KMS-11 (cell line): ENCODE measurements around the gene NUS1.
"Not testable (repeated sequence)": the region's sequence is repeated elsewhere in the genome, so short reads cannot be mapped to it uniquely, and the experiment has no call there.

Experiments used
- H2AFZ ChIP-seq: fragments of 200-600 bp; sonication (generic); 2 replicates; pipeline ENCODE4 v1.6.1; 2016; ENCODE audit warnings: antibody characterized with exemption, mixed run types, low read depth
- H3K27ac ChIP-seq: fragments of 200-600 bp; sonication (generic); 2 replicates; pipeline ENCODE4 v1.6.1; 2016; ENCODE audit warnings: mild to moderate bottlenecking, mixed run types
- H3K27me3 ChIP-seq: fragments of 200-600 bp; sonication (generic); 2 replicates; pipeline ENCODE4 v1.6.1; 2017; ENCODE audit warnings: mild to moderate bottlenecking, low read depth, mixed run types, moderate library complexity; ENCODE audit not compliant: insufficient read depth
- H3K36me3 ChIP-seq: fragments of 200-600 bp; sonication (generic); 2 replicates; pipeline ENCODE4 v1.6.1; 2017; ENCODE audit warnings: mild to moderate bottlenecking, mixed run types; ENCODE audit not compliant: insufficient read depth
- H3K4me1 ChIP-seq: fragments of 200-600 bp; sonication (generic); 2 replicates; pipeline ENCODE4 v1.6.1; 2016; ENCODE audit warnings: mild to moderate bottlenecking, low read depth, mixed run types; ENCODE audit not compliant: poor library complexity, severe bottlenecking
- H3K4me2 ChIP-seq: fragments of 200-600 bp; sonication (generic); 2 replicates; pipeline ENCODE4 v1.7.0; 2016; ENCODE audit warnings: mild to moderate bottlenecking, mixed run types
- H3K4me3 ChIP-seq: fragments of 200-600 bp; sonication (generic); IDR thresholded peaks from 2 replicates; pipeline ENCODE4 v1.6.1; 2017; ENCODE audit warnings: low read depth, low read length, mixed read lengths; ENCODE audit not compliant: insufficient read depth
- H3K79me2 ChIP-seq: fragments of 200-600 bp; sonication (generic); 2 replicates; pipeline ENCODE4 v1.6.1; 2016; ENCODE audit warnings: low read depth, mixed run types; ENCODE audit not compliant: insufficient read depth
- H3K9ac ChIP-seq: fragments of 200-600 bp; sonication (generic); 2 replicates; pipeline ENCODE4 v1.6.1; 2016; ENCODE audit warnings: mild to moderate bottlenecking, mixed run types
- H4K20me1 ChIP-seq: fragments of 200-600 bp; sonication (generic); 2 replicates; pipeline ENCODE4 v1.6.1; 2016; ENCODE audit warnings: mild to moderate bottlenecking, mixed run types; ENCODE audit not compliant: insufficient read depth
- TF ChIP-seq, protein P1 (sequence below): fragments of 200-600 bp; sonication (generic); conservative IDR thresholded peaks from 2 replicates; pipeline ENCODE4 v1.6.1; 2017; ENCODE audit warnings: low read depth, mild to moderate bottlenecking, antibody characterized with exemption, low read length, moderate library complexity, mixed read lengths

Gene NUS1

GRCh38 chr6:117668736-117669135 lies 6.5 kb upstream of the NUS1 start:
- H3K9ac ChIP-seq = no peak overlapping the region
- H3K36me3 ChIP-seq = no peaks in the 10 kb centered on the region
- H3K4me1 ChIP-seq = no peaks in the 10 kb centered on the region
- H3K27me3 ChIP-seq = no peaks in the 10 kb centered on the region
- H3K4me3 ChIP-seq = no peak overlapping the region
- no peaks in the 10 kb centered on the region for H3K79me2 ChIP-seq
- TF ChIP-seq, protein P1, sequence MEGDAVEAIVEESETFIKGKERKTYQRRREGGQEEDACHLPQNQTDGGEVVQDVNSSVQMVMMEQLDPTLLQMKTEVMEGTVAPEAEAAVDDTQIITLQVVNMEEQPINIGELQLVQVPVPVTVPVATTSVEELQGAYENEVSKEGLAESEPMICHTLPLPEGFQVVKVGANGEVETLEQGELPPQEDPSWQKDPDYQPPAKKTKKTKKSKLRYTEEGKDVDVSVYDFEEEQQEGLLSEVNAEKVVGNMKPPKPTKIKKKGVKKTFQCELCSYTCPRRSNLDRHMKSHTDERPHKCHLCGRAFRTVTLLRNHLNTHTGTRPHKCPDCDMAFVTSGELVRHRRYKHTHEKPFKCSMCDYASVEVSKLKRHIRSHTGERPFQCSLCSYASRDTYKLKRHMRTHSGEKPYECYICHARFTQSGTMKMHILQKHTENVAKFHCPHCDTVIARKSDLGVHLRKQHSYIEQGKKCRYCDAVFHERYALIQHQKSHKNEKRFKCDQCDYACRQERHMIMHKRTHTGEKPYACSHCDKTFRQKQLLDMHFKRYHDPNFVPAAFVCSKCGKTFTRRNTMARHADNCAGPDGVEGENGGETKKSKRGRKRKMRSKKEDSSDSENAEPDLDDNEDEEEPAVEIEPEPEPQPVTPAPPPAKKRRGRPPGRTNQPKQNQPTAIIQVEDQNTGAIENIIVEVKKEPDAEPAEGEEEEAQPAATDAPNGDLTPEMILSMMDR = no peak
- no peak overlapping the region for H3K27ac ChIP-seq
- no peak overlapping the region for H3K4me2 ChIP-seq
- no peaks in the 10 kb centered on the region for H4K20me1 ChIP-seq
- H2AFZ ChIP-seq = no peak overlapping the region

- no peak overlapping the region for H3K27ac ChIP-seq
- H3K79me2 ChIP-seq = peaks cover 36% of the 10 kb centered on the region
- no peak overlapping the region for H3K4me3 ChIP-seq
- peak overlapping the region; percentile 85 for H2AFZ ChIP-seq
- no peaks in the 10 kb centered on the region for H3K36me3 ChIP-seq
- peaks cover 18% of the 10 kb centered on the region for H3K4me1 ChIP-seq
- H3K4me2 ChIP-seq = peak overlapping the region; percentile 76
- no peaks in the 10 kb centered on the region for H3K27me3 ChIP-seq
- peak overlapping the region; percentile 66; the same call in 1 of the 2 replicates for H3K9ac ChIP-seq
- TF ChIP-seq, protein P1 = no peak
- 0 out of 2 replicates have a peak, but pooled peaks cover 6% of the 10 kb centered on the region for H4K20me1 ChIP-seq
Observed at GRCh38 chr6:117674503-117674902, 766 bp upstream of the NUS1 start.

- not testable (repeated sequence) for H2AFZ ChIP-seq, H3K4me3 ChIP-seq, H3K27me3 ChIP-seq, H3K36me3 ChIP-seq, H3K27ac ChIP-seq, H4K20me1 ChIP-seq
- peaks cover 18% of the 10 kb centered on the region for H3K4me1 ChIP-seq
- peak overlapping the region; percentile 66 for H3K9ac ChIP-seq
- H3K79me2 ChIP-seq = peaks cover 48% of the 10 kb centered on the region
- H3K4me2 ChIP-seq = peak overlapping the region; percentile 54; the same call in 1 of the 2 replicates
Observed at GRCh38 chr6:117675658-117676301, 511 bp downstream of the NUS1 start.

DNA sequence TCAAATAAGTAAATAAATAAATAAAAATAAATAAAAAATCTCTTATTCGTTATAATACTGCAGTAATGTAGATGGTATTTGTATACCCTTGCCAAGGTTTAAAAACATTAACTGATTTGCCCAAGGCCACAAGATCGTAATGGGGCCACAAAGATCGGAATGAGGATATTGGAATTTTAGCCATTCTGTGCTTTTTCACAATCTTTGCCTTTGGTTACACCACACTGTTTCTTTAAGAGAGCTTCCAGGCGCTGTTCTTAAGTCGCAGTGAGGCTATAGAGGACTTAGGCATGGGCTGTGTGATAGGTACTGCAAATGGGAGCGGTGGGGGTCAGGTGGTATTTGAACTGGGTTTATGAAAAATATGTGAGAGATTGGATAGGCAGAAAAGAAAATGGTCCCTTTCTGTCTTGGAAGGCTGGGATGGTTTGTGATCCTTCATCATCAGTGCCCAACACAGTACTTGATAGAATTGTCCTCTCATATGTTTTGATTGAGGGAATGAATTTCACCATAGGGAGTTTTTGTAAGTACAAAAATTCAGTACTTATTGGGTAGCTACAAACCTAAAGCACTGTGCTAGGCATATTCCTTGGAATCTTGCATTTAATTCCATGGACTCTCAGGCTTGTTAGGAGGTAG lies 1.4 kb downstream of the NUS1 start:
- Histone ChIP-seq H3K36me3 (no peaks in the 10 kb centered on the region), H3K4me1 (peaks cover 18% of the 10 kb centered on the region)
- TF ChIP-seq, protein P1 = no peak

More for the DNA sequence above, 1.4 kb downstream of the NUS1 start:
- H3K4me2 ChIP-seq = peak overlapping the region; percentile 31
- no peak overlapping the region for H3K27ac ChIP-seq
- H3K27me3 ChIP-seq = no peaks in the 10 kb centered on the region
- no peak overlapping the region for H3K4me3 ChIP-seq
- no peak overlapping the region for H2AFZ ChIP-seq
- H4K20me1 ChIP-seq = 0 out of 2 replicates have a peak, but pooled peaks cover 6% of the 10 kb centered on the region
- peaks cover 58% of the 10 kb centered on the region for H3K79me2 ChIP-seq
- no peak overlapping the region for H3K9ac ChIP-seq
